Epithelial cell of proximal tubule (primary cell): ENCODE results near the gene PHEX. TPM values are rescaled to one million over a fixed set of nuclear protein-coding genes. Genes with fewer than 3 reads are reported as not detected.

Experiments
- DNase-seq: peaks from one replicate; pipeline ENCODE4 v3.0.0-alpha.2; 2011; ENCODE audit warnings: low read depth
- H3K4me3 ChIP-seq: 2 replicates; pipeline ENCODE4 v1.5.1; 2011; ENCODE audit warnings: low read depth, mild to moderate bottlenecking, low read length
- total RNA-seq: library from RNA; depleted of rRNA; stranded (reverse); fragments of >200 nt; gene quantifications from 2 replicates; pipeline ENCODE4 v1.2.3, GENCODE V29; 2015
- TF ChIP-seq, protein P1 (sequence below): conservative IDR thresholded peaks from 2 replicates; pipeline ENCODE4 v1.5.1; 2012; ENCODE audit warnings: low read depth, mild to moderate bottlenecking, low read length

The PHEX gene
- total RNA-seq, 1 donor from 2014 or later: 0.29 TPM

DNA sequence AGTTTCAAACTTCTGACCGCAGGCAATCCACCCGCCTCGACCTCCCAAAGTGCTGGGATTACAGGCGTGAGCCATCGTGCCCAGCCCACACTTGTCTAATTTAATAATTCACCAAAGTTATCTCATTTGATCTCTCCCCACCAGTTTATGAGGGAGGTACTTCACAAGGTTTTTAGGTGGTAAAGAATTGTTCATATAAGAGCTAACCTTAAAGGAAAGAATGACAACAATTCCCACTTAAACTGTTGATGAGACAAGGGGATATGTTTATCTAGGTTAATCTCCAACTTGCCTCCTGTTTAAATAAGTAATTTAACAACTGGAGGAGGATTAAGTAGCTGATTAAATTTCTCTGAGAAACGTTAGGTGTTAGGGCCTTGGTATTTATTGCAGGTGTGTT is 123.0 kb downstream of the PHEX start:
- no peak overlapping the region for H3K4me3 ChIP-seq
- DNase-seq: no peak
- TF ChIP-seq, protein P1, sequence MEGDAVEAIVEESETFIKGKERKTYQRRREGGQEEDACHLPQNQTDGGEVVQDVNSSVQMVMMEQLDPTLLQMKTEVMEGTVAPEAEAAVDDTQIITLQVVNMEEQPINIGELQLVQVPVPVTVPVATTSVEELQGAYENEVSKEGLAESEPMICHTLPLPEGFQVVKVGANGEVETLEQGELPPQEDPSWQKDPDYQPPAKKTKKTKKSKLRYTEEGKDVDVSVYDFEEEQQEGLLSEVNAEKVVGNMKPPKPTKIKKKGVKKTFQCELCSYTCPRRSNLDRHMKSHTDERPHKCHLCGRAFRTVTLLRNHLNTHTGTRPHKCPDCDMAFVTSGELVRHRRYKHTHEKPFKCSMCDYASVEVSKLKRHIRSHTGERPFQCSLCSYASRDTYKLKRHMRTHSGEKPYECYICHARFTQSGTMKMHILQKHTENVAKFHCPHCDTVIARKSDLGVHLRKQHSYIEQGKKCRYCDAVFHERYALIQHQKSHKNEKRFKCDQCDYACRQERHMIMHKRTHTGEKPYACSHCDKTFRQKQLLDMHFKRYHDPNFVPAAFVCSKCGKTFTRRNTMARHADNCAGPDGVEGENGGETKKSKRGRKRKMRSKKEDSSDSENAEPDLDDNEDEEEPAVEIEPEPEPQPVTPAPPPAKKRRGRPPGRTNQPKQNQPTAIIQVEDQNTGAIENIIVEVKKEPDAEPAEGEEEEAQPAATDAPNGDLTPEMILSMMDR: no peak

DNA sequence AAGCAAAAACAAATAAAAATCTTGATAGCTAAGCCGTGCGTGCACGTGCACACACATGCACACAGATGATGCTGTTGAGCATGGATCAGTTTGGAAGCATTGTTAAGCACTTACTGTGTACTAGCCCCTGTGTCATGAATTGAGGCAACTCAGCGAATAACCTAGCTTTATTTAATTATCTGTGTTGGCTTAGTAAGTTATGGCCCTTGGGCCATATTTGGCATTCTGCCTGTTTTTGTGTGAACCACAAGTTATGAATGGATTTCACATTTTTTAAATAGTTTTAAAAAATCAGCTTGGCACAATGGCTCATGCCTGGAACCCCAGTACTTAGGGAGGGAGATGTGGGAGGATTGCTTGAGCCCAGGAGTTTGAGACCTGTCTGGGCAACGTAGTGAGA is 126.9 kb downstream of the PHEX start:
- TF ChIP-seq, protein P1: no peak
- no peak for DNase-seq
- no peak overlapping the region for H3K4me3 ChIP-seq

DNA sequence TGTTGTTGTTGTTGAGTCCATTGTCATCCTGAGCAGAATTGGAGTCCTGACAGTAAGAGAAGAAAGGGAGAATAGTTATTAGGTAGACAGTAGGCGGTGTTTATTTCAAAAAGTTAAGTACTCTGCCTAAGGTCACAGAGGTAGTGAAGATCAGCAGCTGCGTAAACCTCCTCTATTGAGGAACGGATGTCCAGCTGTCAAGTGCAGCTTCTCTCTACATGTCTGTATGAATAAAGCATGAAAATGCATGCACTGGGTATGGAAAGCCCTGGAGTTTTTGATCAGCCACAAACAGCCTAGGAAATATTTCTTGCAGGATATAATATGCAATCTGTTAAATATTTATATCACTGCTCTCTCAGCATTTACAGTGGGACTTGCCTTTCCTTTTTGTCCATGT is 131.2 kb downstream of the PHEX start:
- DNase-seq: no peak
- no peak overlapping the region for H3K4me3 ChIP-seq
- TF ChIP-seq, protein P1: no peak

DNA sequence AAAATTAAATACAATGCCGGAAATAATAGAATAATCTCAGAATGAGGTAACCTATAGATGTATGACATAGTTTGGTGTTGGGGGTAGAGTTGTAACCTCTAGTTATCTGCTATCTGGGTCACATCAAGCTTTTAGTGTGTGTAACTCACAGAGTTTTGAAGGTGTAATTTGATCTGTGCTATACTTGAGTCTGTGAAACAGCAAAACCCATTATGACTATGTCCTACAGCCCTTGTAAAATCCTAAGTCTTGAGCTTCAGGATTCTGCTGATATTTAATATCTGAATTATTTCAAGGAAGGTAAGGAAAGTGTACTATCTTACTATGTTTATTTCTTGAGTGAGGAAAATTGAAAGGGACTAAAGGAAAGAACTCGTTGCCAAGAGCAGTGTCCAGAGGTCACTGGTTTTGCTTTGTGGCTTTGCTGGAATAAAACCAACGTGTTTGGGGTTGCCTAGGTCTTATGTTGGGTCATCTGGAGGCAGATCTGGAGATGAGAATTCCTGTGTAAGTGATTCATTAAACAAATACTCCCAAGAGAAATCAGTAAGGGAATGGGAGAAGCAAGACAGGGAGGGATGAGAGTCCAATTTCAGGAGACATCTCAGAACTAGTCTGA is 132.8 kb downstream of the PHEX start:
- no peak overlapping the region for H3K4me3 ChIP-seq
- no peak for DNase-seq
- TF ChIP-seq, protein P1: no peak

DNA sequence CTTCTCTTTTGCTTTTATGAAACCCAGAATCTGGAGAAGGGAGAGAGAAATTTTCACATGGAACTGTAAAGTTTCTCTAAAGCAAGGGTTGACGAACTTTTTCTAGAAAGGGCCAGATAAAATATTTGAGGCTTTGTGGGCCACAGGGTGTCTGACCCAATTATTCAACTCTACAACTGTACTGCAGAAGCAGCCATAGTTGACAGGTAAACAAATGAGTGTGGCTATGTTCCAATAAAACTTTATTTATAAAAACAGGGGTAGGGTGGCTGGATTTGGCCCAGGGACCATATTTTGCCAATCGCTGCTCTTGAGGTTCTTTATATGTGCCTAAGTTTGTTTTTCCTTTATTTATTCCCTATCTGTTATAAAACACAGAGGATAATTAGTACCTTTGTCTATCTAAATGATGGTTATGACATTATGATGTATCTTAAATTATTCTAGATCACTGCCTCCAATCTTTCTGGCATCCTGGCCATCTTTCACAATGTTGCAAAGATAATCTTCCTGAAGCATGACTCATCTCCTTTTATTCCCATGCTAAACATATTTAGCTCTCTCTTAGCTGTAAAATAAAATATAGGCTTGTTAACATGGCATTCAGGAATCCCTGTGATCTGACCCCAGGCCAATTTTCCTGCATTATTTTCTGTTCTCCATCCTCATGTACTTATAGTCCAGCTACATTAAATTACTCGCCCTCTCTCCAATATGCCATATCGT is 133.8 kb downstream of the PHEX start:
- DNase-seq: no peak
- no peak overlapping the region for H3K4me3 ChIP-seq

DNA sequence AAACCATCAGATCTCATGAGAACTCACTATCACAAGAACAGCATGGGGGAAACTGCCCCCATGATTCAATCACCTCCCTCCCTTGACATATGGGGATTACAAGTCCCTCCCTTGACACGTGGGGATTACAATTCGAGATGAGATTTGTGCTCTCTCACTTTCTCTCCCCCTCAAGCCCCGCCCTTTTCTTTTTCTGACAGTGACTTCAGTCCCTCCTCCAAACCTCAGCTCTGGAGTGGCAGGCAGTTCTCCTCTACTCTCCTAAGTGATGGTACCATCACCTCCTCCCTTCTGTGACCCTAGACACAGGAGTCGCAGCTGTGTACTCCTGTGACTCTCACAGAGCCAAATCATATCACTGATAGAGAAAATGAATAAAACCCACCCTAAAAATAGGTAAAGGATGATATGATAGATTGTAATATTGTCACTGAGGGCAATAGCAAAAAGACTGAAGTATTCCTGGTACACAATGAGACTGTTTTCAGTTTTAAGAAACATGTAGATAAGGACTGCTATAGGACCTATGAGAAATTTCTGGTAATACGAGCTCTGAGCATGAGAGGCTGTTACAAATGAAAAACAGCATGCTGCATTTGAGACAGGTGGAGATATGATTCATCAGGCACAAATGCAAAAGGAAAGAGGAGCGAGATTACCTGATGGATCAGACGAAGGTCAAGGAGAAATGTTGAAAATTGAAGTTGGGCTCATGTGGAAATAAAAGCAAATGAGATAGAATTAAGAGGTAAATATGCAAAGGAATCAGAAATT is 139.3 kb downstream of the PHEX start:
- TF ChIP-seq, protein P1: no peak
- DNase-seq: no peak
- no peak overlapping the region for H3K4me3 ChIP-seq

More for the DNA sequence above, 133.8 kb downstream of the PHEX start:
- TF ChIP-seq, protein P1: no peak
